WTC11 (cell line): ENCODE results near the gene CERS2. TPM values are rescaled to one million over a fixed set of nuclear protein-coding genes. Genes with fewer than 3 reads are reported as not detected.

ENCODE experiments used
- ATAC-seq: fragments of 200-7000 bp; cut with Tn5 transposase; 2 replicates; pipeline ENCODE4 v1.10.0; 2021; ENCODE audit warnings: mild to moderate bottlenecking, moderate library complexity
- Bru-seq: library from RNA; stranded (reverse); fragments of 400-500 nt; gene quantifications from one replicate; lab custom pipeline; 2021; lab: Mats Ljungman, UMichigan
- CTCF ChIA-PET: fragments of 300-600 bp; sonication (Branson Sonifier 250); formaldehyde crosslinking; loops from one replicate; lab custom pipeline; 2021; ENCODE audit warnings: antibody characterized with exemption; lab: Charles Lee
- POLR2A ChIA-PET: fragments of 350-600 bp; sonication (Branson Sonifier 250); formaldehyde crosslinking; loops from one replicate; lab custom pipeline; 2021; ENCODE audit warnings: antibody characterized with exemption; lab: Charles Lee
- DNase-seq: peaks from one replicate; pipeline ENCODE4 v3.0.0; 2021; ENCODE audit warnings: low spot score
- H3K27ac Mint-ChIP-seq: 2 replicates; pipeline ENCODE4 v1.8.0; 2021; ENCODE audit warnings: mixed read lengths
- H3K27me3 Mint-ChIP-seq: 2 replicates; pipeline ENCODE4 v1.8.0; 2021; ENCODE audit warnings: low read depth, mild to moderate bottlenecking, moderate library complexity, mixed read lengths
- H3K36me3 Mint-ChIP-seq: 2 replicates; pipeline ENCODE4 v1.8.0; 2021; ENCODE audit warnings: mixed read lengths
- H3K4me1 Mint-ChIP-seq: 2 replicates; pipeline ENCODE4 v1.8.0; 2022; ENCODE audit warnings: mixed read lengths
- H3K4me3 Mint-ChIP-seq: 2 replicates; pipeline ENCODE4 v1.8.0; 2021; ENCODE audit warnings: mild to moderate bottlenecking, moderate library complexity, mixed read lengths
- H3K9me3 Mint-ChIP-seq: 2 replicates; pipeline ENCODE4 v1.8.0; 2021; ENCODE audit warnings: mixed read lengths
- AFF4 ChIP-seq: sonication (generic); formaldehyde crosslinking; IDR thresholded peaks from 2 replicates; pipeline ENCODE4 v1.8.1; 2023; ENCODE audit warnings: mild to moderate bottlenecking, missing genetic modification reagents, borderline replicate concordance
- AR ChIP-seq: fragments of 250-450 bp; sonication (Bioruptor Pico); IDR thresholded peaks from 2 replicates; pipeline ENCODE4 v1.9.0; 2021; ENCODE audit warnings: mild to moderate bottlenecking
- CBFB ChIP-seq: sonication (generic); formaldehyde crosslinking; IDR thresholded peaks from 2 replicates; pipeline ENCODE4 v1.8.1; 2022; ENCODE audit warnings: mild to moderate bottlenecking, low read depth, missing genetic modification reagents
- ETV6 ChIP-seq: sonication (generic); formaldehyde crosslinking; IDR thresholded peaks from 2 replicates; pipeline ENCODE4 v1.8.1; 2022; ENCODE audit warnings: mild to moderate bottlenecking, missing genetic modification reagents
- FOXJ3 ChIP-seq: sonication (generic); formaldehyde crosslinking; IDR thresholded peaks from 2 replicates; pipeline ENCODE4 v1.9.0; 2021; ENCODE audit warnings: missing genetic modification reagents, mild to moderate bottlenecking, borderline replicate concordance
- FOXK1 ChIP-seq: sonication (generic); formaldehyde crosslinking; IDR thresholded peaks from 2 replicates; pipeline ENCODE4 v1.8.0; 2022; ENCODE audit warnings: mild to moderate bottlenecking, moderate library complexity, missing genetic modification reagents
- IRF1 ChIP-seq: sonication (generic); formaldehyde crosslinking; IDR thresholded peaks from 2 replicates; pipeline ENCODE4 v1.8.0; 2023; ENCODE audit warnings: missing genetic modification reagents
- MAX ChIP-seq: sonication (generic); formaldehyde crosslinking; IDR thresholded peaks from 2 replicates; pipeline ENCODE4 v1.8.0; 2022; ENCODE audit warnings: mild to moderate bottlenecking, missing genetic modification reagents
- MXD4 ChIP-seq: fragments of 250-450 bp; sonication (Bioruptor Pico); IDR thresholded peaks from 2 replicates; pipeline ENCODE4 v1.8.0; 2021; ENCODE audit warnings: mild to moderate bottlenecking, moderate library complexity, borderline replicate concordance
- NFATC4 ChIP-seq: fragments of 250-450 bp; sonication (Bioruptor Pico); IDR thresholded peaks from 2 replicates; pipeline ENCODE4 v1.9.0; 2021; ENCODE audit warnings: mild to moderate bottlenecking
- PRRX2 ChIP-seq: fragments of 250-450 bp; sonication (Bioruptor Pico); IDR thresholded peaks from 2 replicates; pipeline ENCODE4 v1.8.0; 2021; ENCODE audit warnings: mild to moderate bottlenecking
- SP1 ChIP-seq: sonication (generic); formaldehyde crosslinking; conservative IDR thresholded peaks from 2 replicates; pipeline ENCODE4 v1.8.1; 2022; ENCODE audit warnings: missing genetic modification reagents
- ZNF263 ChIP-seq: sonication (generic); formaldehyde crosslinking; IDR thresholded peaks from 2 replicates; pipeline ENCODE4 v1.8.1; 2022; ENCODE audit warnings: low read depth, mild to moderate bottlenecking, moderate library complexity, missing genetic modification reagents
- long read RNA-seq, 3 experiments: library from RNA in 1 of 3; library from capped mRNA in 1 of 3; library from polyadenylated mRNA in 1 of 3; unstranded in 2 of 3; stranded (forward) in 1 of 3; transcript quantifications; one replicate each; pipeline ENCODE4 v2.0.0, GENCODE V29; 2021
- total RNA-seq: library from RNA; stranded (reverse); gene quantifications from 3 replicates; pipeline ENCODE4 v1.2.3, GENCODE V29; 2021
- TF ChIP-seq, protein P1 (sequence below): sonication (generic); formaldehyde crosslinking; IDR thresholded peaks from 2 replicates; pipeline ENCODE4 v1.8.1; 2023; ENCODE audit warnings: mild to moderate bottlenecking, moderate library complexity, missing genetic modification reagents
- TF ChIP-seq, protein P2 (sequence below): sonication (generic); formaldehyde crosslinking; IDR thresholded peaks from 2 replicates; pipeline ENCODE4 v1.8.0; 2022; ENCODE audit warnings: mild to moderate bottlenecking, missing genetic modification reagents

CERS2 gene
- total RNA-seq, result 182 to 203 TPM (median 200 TPM) in 3 replicates
- percentile 84 among the genes with signal in this experiment for Bru-seq, nascent RNA
- long read RNA-seq, experiment 1, transcript CERS2-205 (11 exons, 2,505 nt), result major isoform, 251 of 347 reads
- long read RNA-seq, experiment 1, transcript CERS2-201 (11 exons, 2,544 nt), result minor isoform, 5 of 347 reads
- long read RNA-seq, experiment 1, partial matches to known transcripts, result 22 of 347 reads
- long read RNA-seq, experiment 1, other reads (novel, unspliced or antisense), result 66 of 347 reads
- long read RNA-seq, experiment 2, transcript CERS2-201 (11 exons, 2,544 nt), result minor isoform, 5 of 199 reads
- long read RNA-seq, experiment 2, transcript CERS2-205 (11 exons, 2,505 nt), result major isoform, 111 of 199 reads
- long read RNA-seq, experiment 2, partial matches to known transcripts, result 66 of 199 reads
- long read RNA-seq, experiment 2, other reads (novel, unspliced or antisense), result 16 of 199 reads
- long read RNA-seq, experiment 3, transcript CERS2-205 (11 exons, 2,505 nt), result major isoform, 18 of 35 reads
- long read RNA-seq, experiment 3, partial matches to known transcripts, result 1 of 35 reads
- long read RNA-seq, experiment 3, other reads (novel, unspliced or antisense), result 14 of 35 reads

DNA sequence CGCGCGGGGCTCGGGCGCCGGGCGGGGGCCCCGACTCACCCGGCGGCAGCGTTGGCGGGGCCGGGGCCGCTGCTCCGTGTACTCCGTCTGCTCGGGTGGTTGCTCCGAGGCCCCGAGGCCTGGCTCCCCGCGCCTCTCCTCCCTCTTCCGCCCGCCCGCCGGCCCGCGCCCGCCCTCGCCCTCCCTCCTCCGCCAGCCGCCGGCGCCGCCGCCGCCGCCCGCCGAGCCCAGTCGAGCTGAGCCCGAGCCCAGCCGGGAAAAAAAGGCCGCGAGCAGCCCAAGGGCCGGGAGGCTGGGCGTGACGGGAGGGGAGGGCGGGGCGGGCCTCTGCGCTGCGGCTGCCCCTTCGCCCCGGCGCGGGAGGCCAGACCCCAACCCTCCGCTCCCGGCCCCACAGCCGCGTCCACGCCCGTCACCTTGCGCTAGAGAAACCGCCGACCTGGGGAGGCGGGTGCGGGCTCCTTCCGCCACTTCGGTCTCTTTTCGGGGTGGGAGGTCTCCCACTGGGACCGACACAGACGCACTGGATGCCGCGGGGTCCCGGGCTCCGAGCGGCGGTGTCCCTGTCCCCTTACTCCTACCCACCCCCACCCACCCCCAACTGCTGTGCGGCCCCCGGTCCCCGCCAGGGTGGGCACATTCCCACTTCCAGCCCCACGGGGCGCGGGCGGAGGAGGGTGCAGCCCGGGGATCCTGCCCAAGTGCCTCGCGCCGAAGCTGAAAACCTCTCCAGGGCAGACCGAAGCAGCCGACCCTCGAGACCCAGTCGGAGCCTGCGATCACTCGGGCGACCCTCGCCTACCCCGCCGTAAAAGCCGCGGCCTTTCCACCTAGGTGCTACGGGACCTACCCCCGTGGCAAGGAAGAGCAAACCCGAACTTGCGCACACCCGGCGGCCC is at the start of gene CERS2:
Gene CERS2, minus strand, starts transcription at position 256 of the 899 bp plus-strand sequence. CDS start 5,745 bp downstream, outside the sequence.
- Mint-ChIP-seq H3K4me3 (peak within 1 kb of the TSS; percentile 76), H3K9me3 (no peaks in the 10 kb centered on the region), H3K27ac (peak within 1 kb of the TSS; percentile 92), H3K27me3 (peaks cover 3% of the 10 kb centered on the region; the same call in 1 of the 2 replicates), H3K36me3 (no peaks in the 10 kb centered on the region), H3K4me1 (peaks cover 67% of the 10 kb centered on the region)
- peak; percentile 68 for DNase-seq
- TF ChIP-seq AR (CRISPR knock-in tag), result no peak
- no peak for TF ChIP-seq CBFB (CRISPR knock-in tag)
- TF ChIP-seq ETV6 (CRISPR knock-in tag), result no peak
- TF ChIP-seq NFATC4 (CRISPR knock-in tag), result no peak
- no peak for TF ChIP-seq MAX (CRISPR knock-in tag)
- TF ChIP-seq IRF1, result no peak
- TF ChIP-seq, protein P1, sequence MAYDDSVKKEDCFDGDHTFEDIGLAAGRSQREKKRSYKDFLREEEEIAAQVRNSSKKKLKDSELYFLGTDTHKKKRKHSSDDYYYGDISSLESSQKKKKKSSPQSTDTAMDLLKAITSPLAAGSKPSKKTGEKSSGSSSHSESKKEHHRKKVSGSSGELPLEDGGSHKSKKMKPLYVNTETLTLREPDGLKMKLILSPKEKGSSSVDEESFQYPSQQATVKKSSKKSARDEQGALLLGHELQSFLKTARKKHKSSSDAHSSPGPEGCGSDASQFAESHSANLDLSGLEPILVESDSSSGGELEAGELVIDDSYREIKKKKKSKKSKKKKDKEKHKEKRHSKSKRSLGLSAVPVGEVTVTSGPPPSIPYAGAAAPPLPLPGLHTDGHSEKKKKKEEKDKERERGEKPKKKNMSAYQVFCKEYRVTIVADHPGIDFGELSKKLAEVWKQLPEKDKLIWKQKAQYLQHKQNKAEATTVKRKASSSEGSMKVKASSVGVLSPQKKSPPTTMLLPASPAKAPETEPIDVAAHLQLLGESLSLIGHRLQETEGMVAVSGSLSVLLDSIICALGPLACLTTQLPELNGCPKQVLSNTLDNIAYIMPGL (CRISPR knock-in tag), result peak; percentile 64
- TF ChIP-seq, protein P2, sequence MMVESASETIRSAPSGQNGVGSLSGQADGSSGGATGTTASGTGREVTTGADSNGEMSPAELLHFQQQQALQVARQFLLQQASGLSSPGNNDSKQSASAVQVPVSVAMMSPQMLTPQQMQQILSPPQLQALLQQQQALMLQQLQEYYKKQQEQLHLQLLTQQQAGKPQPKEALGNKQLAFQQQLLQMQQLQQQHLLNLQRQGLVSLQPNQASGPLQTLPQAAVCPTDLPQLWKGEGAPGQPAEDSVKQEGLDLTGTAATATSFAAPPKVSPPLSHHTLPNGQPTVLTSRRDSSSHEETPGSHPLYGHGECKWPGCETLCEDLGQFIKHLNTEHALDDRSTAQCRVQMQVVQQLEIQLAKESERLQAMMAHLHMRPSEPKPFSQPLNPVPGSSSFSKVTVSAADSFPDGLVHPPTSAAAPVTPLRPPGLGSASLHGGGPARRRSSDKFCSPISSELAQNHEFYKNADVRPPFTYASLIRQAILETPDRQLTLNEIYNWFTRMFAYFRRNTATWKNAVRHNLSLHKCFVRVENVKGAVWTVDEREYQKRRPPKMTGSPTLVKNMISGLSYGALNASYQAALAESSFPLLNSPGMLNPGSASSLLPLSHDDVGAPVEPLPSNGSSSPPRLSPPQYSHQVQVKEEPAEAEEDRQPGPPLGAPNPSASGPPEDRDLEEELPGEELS (CRISPR knock-in tag), result peak; percentile 15; the same call in 1 of the 2 replicates
- TF ChIP-seq SP1, result 0 out of 2 replicates have a peak, but pooled peaks have one; percentile 28
- TF ChIP-seq PRRX2, result no peak
- TF ChIP-seq MXD4 (CRISPR knock-in tag), result no peak
- TF ChIP-seq AFF4, result no peak
- TF ChIP-seq FOXJ3 (CRISPR knock-in tag), result no peak
- TF ChIP-seq ZNF263 (CRISPR knock-in tag), result no peak
- TF ChIP-seq FOXK1 (CRISPR knock-in tag), result no peak
- peak; percentile 31 for ATAC-seq
- ChIA-PET POLR2A (interaction anchor here (1.1 to 1.3 kb wide), 2 partner anchors 32 to 346 kb away, joined by 3 to 4 read pairs; partner anchors contain the start of genes ENSA and MINDY1), CTCF (interaction anchor here (0.7 to 4.0 kb wide), 3 partner anchors 20 to 117 kb away, joined by 3 to 33 read pairs (median 26); partner anchors contain the start of gene MINDY1)
